ENCODE data around the gene DSCAM. TPM values are rescaled to one million over a fixed set of nuclear protein-coding genes. Genes with fewer than 3 reads are reported as not detected.

DSCAM gene
- total RNA-seq, 1 donor, result not detected

DNA sequence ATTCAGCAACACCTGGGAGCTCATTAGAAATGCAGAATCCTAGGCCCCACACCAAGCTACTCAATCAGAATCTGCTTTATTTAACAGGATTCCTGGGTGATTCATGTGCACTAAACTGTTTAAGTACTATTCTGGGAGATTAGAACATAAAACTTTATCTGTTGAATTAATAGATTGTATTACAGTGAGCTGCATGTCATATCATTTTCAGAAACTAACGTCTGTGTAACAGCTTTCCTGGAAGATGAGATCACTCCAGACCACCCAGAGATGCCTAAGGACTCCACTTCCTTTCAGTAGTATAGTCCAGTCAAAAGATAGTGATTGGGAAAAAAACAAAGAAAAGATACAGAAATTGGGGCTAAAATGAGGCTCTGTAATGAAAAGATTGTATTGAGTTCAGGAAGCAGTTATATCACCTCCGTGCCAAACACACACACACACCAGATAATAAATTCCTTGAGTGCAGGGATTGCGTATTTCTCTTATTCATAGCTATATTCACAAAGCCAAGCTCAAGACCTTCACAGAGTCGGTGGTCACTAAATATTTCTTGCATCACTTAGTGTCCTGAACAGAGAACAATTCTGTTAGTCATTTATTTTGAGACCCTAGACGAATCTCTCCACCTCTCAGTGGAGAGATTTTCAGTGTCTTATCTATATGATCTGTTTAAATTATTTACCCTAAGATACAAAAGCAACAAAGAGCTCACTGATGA, 178.2 kb downstream of the DSCAM start:
- no peak overlapping the region for H3K4me3 ChIP-seq (ENCODE audit: low read depth, low read length)
- DNase-seq (ENCODE audit: low read depth), result no peak
- TF ChIP-seq, protein P1, sequence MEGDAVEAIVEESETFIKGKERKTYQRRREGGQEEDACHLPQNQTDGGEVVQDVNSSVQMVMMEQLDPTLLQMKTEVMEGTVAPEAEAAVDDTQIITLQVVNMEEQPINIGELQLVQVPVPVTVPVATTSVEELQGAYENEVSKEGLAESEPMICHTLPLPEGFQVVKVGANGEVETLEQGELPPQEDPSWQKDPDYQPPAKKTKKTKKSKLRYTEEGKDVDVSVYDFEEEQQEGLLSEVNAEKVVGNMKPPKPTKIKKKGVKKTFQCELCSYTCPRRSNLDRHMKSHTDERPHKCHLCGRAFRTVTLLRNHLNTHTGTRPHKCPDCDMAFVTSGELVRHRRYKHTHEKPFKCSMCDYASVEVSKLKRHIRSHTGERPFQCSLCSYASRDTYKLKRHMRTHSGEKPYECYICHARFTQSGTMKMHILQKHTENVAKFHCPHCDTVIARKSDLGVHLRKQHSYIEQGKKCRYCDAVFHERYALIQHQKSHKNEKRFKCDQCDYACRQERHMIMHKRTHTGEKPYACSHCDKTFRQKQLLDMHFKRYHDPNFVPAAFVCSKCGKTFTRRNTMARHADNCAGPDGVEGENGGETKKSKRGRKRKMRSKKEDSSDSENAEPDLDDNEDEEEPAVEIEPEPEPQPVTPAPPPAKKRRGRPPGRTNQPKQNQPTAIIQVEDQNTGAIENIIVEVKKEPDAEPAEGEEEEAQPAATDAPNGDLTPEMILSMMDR (IDR thresholded peaks at IDR 0.05; ENCODE audit: insufficient read depth, low read depth, low read length), result no peak

DNA sequence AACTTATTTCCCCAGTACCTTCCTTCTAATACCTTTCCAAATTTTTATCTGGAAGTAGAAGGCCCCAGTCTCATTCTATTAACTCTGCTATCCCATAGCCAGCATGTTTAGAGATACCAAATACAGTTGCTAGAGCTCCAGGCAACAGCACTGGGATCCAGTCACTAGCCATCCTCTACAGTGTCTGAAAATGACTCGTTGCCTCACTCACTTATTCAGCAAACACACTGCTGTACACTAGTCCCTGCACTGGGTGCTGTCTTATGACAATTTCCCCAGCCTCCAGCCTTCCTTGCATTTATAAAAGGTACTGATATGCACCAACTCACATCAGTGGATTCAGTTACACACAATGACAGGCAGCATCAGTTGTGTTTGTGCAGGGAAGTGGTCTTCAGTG, 179.0 kb downstream of the DSCAM start:
- no peak overlapping the region for H3K4me3 ChIP-seq (ENCODE audit: low read depth, low read length)
- TF ChIP-seq, protein P1 (IDR thresholded peaks at IDR 0.05; ENCODE audit: insufficient read depth, low read depth, low read length), result no peak
- DNase-seq (ENCODE audit: low read depth), result no peak

DNA sequence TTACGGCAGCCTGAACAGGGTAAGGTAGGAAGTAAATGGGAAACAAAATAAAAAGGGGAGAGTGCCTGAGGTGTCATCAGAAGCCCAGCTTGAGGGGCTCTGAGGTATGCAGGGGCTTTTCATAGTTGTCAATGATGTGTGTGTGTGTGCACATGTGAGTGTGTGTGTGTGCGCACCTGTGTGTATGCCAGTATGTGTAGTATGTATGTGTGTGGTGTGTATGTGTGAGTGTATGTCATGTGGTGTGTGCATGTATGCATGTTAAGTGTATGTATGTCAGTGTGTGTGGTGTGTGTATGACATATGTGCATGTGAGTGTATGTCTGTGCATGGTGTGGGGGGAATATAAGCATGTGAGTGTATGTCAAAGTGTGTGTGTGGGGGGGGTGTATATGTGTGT, 184.1 kb downstream of the DSCAM start:
- DNase-seq (ENCODE audit: low read depth), result no peak
- no peak overlapping the region for H3K4me3 ChIP-seq (ENCODE audit: low read depth, low read length)
- TF ChIP-seq, protein P1 (IDR thresholded peaks at IDR 0.05; ENCODE audit: insufficient read depth, low read depth, low read length), result no peak

DNA sequence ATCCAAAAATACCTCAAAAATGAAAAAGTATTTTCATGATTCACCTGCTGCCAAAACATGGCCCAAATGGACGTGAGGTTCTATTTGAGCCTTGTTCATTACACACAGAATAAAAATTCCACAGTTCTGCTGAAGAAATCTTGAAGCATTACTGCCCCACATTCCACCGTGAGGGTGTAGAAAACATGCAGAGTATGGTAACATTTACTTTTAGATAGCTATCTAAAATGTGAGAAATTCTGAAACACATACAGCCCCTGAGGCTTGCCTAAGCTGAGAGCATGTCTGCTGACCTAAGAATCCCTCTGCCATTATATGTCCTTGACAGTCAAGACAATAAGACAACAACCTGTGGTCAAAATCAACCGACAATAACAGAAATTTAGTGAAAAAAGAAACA, 186.5 kb downstream of the DSCAM start:
- DNase-seq (ENCODE audit: low read depth), result no peak
- TF ChIP-seq, protein P1 (IDR thresholded peaks at IDR 0.05; ENCODE audit: insufficient read depth, low read depth, low read length), result no peak
- H3K4me3 ChIP-seq (ENCODE audit: low read depth, low read length), result no peak overlapping the region

DNA sequence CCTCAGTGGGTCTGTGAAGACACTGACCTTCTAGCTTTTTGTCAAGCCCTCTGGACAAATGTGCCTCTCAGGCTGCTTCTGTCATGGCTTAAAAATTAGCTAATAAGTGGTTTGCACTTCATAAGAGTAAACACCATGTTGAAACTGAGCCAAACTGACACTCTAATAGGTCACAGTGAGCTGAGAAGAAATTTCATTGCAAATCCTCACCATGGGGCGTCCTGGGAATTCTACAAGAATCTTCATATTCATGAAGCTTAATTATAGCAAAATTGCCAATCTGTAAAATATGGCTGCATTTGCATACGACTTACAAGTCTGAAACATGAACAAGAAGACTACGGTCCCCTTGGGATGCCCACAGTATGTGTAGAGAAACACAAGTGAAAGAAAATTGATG, 188.6 kb downstream of the DSCAM start:
- TF ChIP-seq, protein P1 (IDR thresholded peaks at IDR 0.05; ENCODE audit: insufficient read depth, low read depth, low read length), result no peak
- no peak for DNase-seq (ENCODE audit: low read depth)

DNA sequence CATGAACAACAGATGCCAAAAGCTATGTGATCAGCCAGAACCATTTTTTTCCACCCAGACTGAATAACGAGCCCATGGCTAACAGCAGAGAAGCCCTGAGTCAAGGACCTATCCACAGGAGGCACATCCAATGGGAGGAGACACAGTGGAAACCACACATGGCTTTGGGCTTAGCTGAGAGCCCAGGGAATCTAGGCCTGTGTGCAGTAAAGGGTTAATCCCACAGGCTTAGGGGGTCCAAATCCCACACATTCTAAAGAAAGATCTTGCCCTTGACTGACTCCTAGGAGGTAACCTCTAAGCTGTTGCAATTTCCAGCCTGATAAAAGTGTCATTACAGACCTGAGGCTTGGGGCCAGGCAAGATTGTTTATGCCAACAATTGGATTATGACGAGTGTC, 194.5 kb downstream of the DSCAM start:
- no peak overlapping the region for H3K4me3 ChIP-seq (ENCODE audit: low read depth, low read length)
- no peak for DNase-seq (ENCODE audit: low read depth)
- TF ChIP-seq, protein P1 (IDR thresholded peaks at IDR 0.05; ENCODE audit: insufficient read depth, low read depth, low read length), result no peak

More for the DNA sequence above, 188.6 kb downstream of the DSCAM start:
- H3K4me3 ChIP-seq (ENCODE audit: low read depth, low read length), result no peak overlapping the region

DNA sequence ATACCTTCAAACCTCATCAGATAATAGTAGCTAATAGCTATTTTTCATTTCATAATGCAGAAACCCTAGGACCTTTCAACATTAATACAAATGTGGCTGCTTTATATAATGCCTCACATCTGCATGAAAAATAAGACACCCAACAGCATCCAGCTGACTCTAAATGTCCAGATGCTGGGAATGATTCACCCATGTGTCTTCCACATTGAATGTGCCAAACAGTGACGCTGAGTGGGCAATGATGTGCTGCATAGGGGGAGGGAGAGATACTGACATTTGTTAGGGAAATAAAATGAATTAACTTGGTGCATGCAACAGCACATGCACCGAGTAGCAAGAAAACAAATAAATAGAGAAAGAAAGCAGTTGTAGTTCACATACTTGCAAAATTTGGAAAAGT, 199.3 kb downstream of the DSCAM start:
- no peak overlapping the region for H3K4me3 ChIP-seq (ENCODE audit: low read depth, low read length)
- DNase-seq (ENCODE audit: low read depth), result no peak
- TF ChIP-seq, protein P1 (IDR thresholded peaks at IDR 0.05; ENCODE audit: insufficient read depth, low read depth, low read length), result no peak
